Tibial nerve (tissue), 4 donors: ENCODE measurements around the gene ZNF790. TPM values are rescaled to one million over a fixed set of nuclear protein-coding genes. Genes with fewer than 3 reads are reported as not detected.
A peak's percentile ranks its signal among the peaks of the same experiment; 100 is the strongest.

Source experiments
- DNase-seq, 2 donors: peaks; one replicate each; pipeline ENCODE4 v3.0.0-alpha.2; 2019; ENCODE audit warnings: low spot score in 2 of 2
- H3K27ac ChIP-seq, 4 donors: fragments of 200-600 bp; sonication (generic) in 3 of 4; one replicate each; pipeline ENCODE4 v1.5.1; 2017 to 2019; ENCODE audit warnings: mild to moderate bottlenecking in 1 of 4
- H3K27me3 ChIP-seq, 2 donors: fragments of 200-600 bp; sonication (generic) in 1 of 2; one replicate each; pipeline versions ENCODE4 v1.5.1 to v1.6.0; 2017 to 2019
- H3K36me3 ChIP-seq, 3 donors: fragments of 200-600 bp; sonication (generic); one replicate each; pipeline ENCODE4 v1.5.1; 2018 to 2019
- H3K4me1 ChIP-seq, 4 donors: fragments of 200-600 bp; sonication (generic) in 3 of 4; one replicate each; pipeline ENCODE4 v1.5.1; 2017 to 2019
- H3K4me3 ChIP-seq, 4 donors: fragments of 200-600 bp; sonication (generic) in 3 of 4; one replicate each; pipeline ENCODE4 v1.5.1; 2017 to 2019; ENCODE audit warnings: mild to moderate bottlenecking in 1 of 4, moderate library complexity in 1 of 4
- H3K9me3 ChIP-seq, 4 donors: fragments of 200-600 bp; sonication (generic) in 3 of 4; one replicate each; pipeline ENCODE4 v1.5.1; 2017 to 2019
- CTCF ChIP-seq, 5 experiments: fragments of 200-600 bp in 3 of 5; fragments of 450-650 bp in 2 of 5; sonication (generic) in 3 of 5; IDR thresholded peaks; one replicate each; pipeline ENCODE4 v1.5.1; 2016 to 2019; ENCODE audit warnings: antibody characterized with exemption in 5 of 5, mild to moderate bottlenecking in 3 of 5, moderate library complexity in 2 of 5
- EP300 ChIP-seq, 2 donors: sonication (generic); formaldehyde crosslinking; IDR thresholded peaks; one replicate each; pipeline ENCODE4 v1.6.1; 2017; ENCODE audit warnings: antibody characterized with exemption in 2 of 2, mild to moderate bottlenecking in 1 of 2
- POLR2A ChIP-seq, 2 donors: fragments of 450-650 bp; IDR thresholded peaks; one replicate each; pipeline ENCODE4 v1.6.1; 2017; ENCODE audit warnings: antibody characterized with exemption in 2 of 2, mild to moderate bottlenecking in 2 of 2, moderate library complexity in 2 of 2
- WGBS, 2 donors: methylation state at CpG; one replicate each; pipeline ENCODE4 v1.1.5; 2018; 5-methylcytosine and 5-hydroxymethylcytosine counted together
- total RNA-seq, 4 donors: library from RNA; depleted of rRNA; stranded (reverse); fragments of >200 nt; gene quantifications; one replicate each; pipeline ENCODE4 v1.1.0, GENCODE V29; 2016

ZNF790 gene
- 10 to 100 TPM in 1 of 4 donors, 1 to 10 TPM in 3; 4.5 to 12.6 (median 7.9) TPM for total RNA-seq

DNA sequence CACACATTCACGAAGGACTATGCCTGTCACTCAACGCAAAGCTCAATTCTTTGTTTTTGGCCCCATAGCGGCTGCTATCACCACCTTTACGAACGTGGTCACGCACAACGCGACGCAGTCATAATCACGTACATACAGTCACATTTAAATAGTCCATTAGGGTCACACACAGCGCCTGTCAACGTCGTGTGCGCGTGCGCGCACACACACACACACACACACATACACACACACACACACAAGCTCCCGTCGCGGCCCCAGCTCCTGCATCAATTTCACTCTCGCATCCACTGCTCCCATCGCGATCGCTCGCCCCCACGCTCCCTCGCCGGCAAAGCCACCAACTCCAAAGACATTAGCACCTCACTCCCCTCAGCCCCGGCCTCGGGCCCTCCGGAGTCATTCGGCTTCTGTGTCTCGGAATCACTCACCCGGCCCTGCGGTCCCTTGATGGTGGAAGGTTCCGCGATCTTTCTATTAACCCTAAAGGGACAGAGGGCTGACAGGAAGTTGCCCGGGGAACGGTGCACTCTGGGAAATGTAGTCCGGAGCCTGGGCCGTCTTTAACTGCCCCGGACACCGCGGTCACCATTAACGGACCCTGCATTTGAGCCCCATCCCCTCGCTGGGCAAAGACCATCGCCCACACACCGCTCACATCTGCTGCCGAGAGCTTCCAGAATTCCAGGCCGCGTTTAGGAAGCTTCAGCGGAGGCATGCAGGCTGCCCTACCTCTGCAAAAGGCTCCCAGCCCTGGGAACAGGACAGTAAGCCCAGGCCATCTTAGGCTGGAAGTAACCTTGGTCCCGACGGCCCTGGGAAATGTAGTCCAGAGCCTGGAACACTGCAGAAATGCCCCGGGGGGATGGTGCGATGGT lies at the start of gene ZNF790:
ZNF790 (minus strand) TSS at position 482 of the 878 bp plus-strand sequence. CDS start 12,768 bp downstream, outside the sequence.
- TF ChIP-seq POLR2A (IDR thresholded peaks at IDR 0.05) (peak in 1 of 2 donors; percentile 27), CTCF (IDR thresholded peaks at IDR 0.05) (no peak), EP300 (IDR thresholded peaks at IDR 0.05) (peak; percentile 7 to 80)
- peak; percentile 60 to 86 for DNase-seq
- H3K4me3 ChIP-seq, result peak within 1 kb of the TSS; percentile 48 to 81 (median 62)
- peak within 1 kb of the TSS; percentile 47 to 90 (median 76) for H3K27ac ChIP-seq
- H3K36me3 ChIP-seq, result peaks cover 0 to 66% (median 0%) of the 10 kb centered on the region in 3 donors
- 1% methylated on average over 28 to 54 of the region's 56 CpGs for WGBS, 2 donors
- H3K9me3 ChIP-seq, result peaks cover 0 to 43% (median 18%) of the 10 kb centered on the region in 4 donors
- H3K4me1 ChIP-seq, result peaks cover 0 to 22% (median 2%) of the 10 kb centered on the region in 4 donors
- no peaks in the 10 kb centered on the region for H3K27me3 ChIP-seq

DNA sequence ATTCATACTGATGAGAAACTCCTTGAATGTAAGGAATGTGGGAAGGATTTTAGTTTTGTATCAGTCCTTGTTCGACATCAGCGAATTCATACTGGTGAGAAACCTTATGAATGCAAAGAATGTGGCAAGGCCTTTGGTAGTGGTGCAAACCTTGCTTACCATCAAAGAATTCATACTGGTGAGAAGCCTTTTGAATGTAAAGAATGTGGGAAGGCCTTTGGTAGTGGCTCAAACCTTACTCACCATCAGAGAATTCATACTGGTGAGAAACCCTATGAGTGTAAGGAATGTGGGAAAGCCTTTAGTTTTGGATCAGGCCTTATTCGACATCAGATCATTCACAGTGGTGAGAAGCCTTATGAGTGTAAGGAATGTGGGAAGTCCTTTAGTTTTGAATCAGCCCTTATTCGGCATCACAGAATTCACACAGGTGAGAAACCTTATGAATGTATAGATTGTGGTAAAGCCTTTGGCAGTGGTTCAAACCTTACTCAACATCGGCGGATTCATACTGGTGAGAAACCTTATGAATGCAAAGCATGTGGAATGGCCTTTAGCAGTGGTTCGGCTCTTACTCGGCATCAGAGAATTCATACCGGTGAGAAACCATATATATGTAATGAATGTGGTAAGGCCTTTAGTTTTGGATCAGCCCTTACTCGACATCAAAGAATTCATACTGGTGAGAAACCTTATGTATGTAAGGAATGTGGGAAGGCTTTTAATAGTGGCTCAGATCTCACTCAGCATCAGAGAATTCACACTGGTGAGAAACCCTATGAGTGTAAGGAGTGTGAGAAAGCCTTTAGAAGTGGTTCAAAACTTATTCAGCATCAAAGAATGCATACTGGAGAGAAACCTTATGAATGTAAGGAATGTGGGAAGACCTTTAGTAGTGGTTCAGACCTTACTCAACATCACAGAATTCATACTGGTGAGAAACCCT lies 39.1 kb upstream of the ZNF790 start:
- DNase-seq, result no peak

DNA sequence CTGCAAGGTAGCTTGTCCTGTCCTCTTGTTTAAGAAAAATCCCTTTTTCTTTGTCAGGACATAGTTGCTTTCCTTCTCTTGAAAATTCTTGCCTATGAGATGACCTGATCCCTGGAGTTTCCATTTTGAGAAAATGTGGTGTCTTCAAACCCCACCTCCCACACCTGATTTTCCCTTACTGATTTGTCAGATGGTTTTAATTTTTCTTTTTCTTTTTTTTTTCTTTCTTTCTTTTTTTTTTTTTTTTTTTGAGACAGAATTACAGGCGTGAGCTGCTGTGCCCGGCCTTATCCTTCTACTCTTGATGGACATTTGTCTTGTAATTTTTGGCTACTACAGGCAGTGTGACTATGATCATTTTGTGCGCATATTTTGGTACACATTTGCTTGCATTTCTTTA lies 13.7 kb upstream of the ZNF790 start:
- WGBS, 2 donors, result 93 to 100% methylated on average over 3 of the region's 3 CpGs
- Histone ChIP-seq H3K9me3 (peaks cover 0 to 38% (median 10%) of the 10 kb centered on the region in 4 donors), H3K4me3 (peak overlapping the region in 1 of 4 donors; percentile 66), H3K36me3 (peaks cover 0 to 60% (median 12%) of the 10 kb centered on the region in 3 donors), H3K4me1 (peaks cover 0 to 26% (median 10%) of the 10 kb centered on the region in 4 donors), H3K27ac (no peak overlapping the region), H3K27me3 (no peaks in the 10 kb centered on the region)
- no peak for TF ChIP-seq CTCF (IDR thresholded peaks at IDR 0.05)
- TF ChIP-seq EP300 (IDR thresholded peaks at IDR 0.05), result no peak
- no peak for TF ChIP-seq POLR2A (IDR thresholded peaks at IDR 0.05)
- DNase-seq, result no peak

More for the DNA sequence above, 39.1 kb upstream of the ZNF790 start:
- Histone ChIP-seq H3K27me3 (no peaks in the 10 kb centered on the region), H3K4me1 (no peaks in the 10 kb centered on the region), H3K36me3 (peaks cover 6 to 92% (median 26%) of the 10 kb centered on the region in 3 donors), H3K4me3 (no peak overlapping the region), H3K9me3 (peaks cover 34 to 100% (median 70%) of the 10 kb centered on the region in 4 donors), H3K27ac (no peak overlapping the region)
- TF ChIP-seq POLR2A (IDR thresholded peaks at IDR 0.05) (no peak), CTCF (IDR thresholded peaks at IDR 0.05) (no peak), EP300 (IDR thresholded peaks at IDR 0.05) (no peak)
- WGBS, 2 donors, result 96 to 99% methylated on average over 10 of the region's 10 CpGs

DNA sequence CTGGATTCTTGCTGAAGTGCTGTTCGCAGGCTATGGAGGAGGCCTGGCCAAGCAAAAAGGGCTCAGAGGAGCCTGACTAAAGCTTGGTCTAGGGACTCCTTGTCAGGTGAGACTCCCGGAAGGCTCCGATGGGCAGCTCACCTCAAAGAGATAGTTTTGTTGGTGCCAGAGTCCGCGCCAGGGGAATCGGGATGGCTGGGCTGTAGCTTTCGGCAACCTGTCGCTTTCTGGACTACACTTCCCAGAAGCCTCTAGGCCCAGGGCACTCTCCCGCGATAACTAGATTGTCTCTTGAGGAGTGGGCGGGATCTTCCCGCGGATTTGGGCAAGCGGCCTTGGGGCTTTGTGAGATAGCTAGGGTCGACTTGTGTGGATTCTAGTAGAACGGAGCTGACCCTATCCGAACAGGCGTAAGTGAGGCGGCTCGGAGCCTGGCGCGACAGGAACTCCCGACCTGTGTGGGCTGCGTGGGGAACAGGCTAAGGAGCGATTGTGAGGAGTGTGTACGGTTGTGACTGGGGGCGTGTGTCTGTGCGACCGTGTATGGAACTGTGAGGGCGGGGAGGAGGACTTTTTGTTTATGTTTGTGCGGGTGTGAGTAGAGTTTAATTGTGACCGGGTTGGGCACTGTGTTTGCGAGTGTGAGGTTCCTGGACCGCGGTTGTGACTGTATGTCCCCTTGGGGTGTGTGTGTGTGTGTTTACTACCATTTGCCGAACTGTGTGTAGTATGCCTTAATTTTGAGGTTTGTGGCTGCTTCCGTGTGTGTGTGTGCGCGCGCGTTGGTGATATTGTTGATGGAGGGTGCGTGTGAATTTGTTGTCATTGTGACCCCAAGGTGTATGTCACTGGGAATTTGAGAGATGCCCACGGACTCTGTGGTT lies 12.6 kb upstream of the ZNF790 start, which contains the start of gene ZNF345:
ZNF345 (plus strand) TSS at position 318 of the 884 bp plus-strand sequence. CDS start 25,955 bp downstream, outside the sequence.
- peak; percentile 80 to 90 for DNase-seq
- H3K27me3 ChIP-seq, result no peaks in the 10 kb centered on the region
- WGBS, 2 donors, result 0% methylated on average over 36 to 42 of the region's 43 CpGs
- H3K4me3 ChIP-seq, result peak within 1 kb of the TSS; percentile 48 to 85 (median 67)
- H3K9me3 ChIP-seq, result peaks cover 0 to 33% (median 4%) of the 10 kb centered on the region in 4 donors
- peaks cover 0 to 60% (median 12%) of the 10 kb centered on the region in 3 donors for H3K36me3 ChIP-seq
- H3K27ac ChIP-seq, result peak within 1 kb of the TSS; percentile 52 to 90 (median 74)
- TF ChIP-seq EP300 (IDR thresholded peaks at IDR 0.05) (peak in 1 of 2 donors; percentile 71), CTCF (IDR thresholded peaks at IDR 0.05) (peak in 1 of 5 experiments; percentile 23), POLR2A (IDR thresholded peaks at IDR 0.05) (peak in 1 of 2 donors; percentile 27)
- peaks cover 0 to 26% (median 10%) of the 10 kb centered on the region in 4 donors for H3K4me1 ChIP-seq
